Vagina (tissue), 2 donors: ENCODE measurements around the gene ANAPC7.

Source experiments
- CTCF ChIP-seq, 3 experiments: fragments of 450-650 bp in 2 of 3; fragments of 200-600 bp in 1 of 3; sonication (generic) in 1 of 3; IDR thresholded peaks; one replicate each; pipeline ENCODE4 v1.5.1; 2017 to 2019; ENCODE audit warnings: antibody characterized with exemption in 3 of 3, mild to moderate bottlenecking in 2 of 3, moderate library complexity in 2 of 3
- POLR2A ChIP-seq, 2 donors: fragments of 450-650 bp; IDR thresholded peaks; one replicate each; pipeline ENCODE4 v1.6.1; 2017; ENCODE audit warnings: antibody characterized with exemption in 2 of 2, mild to moderate bottlenecking in 2 of 2, moderate library complexity in 2 of 2

GRCh38 chr12:110421701-110422100 lies 18.2 kb upstream of the ANAPC7 start:
- TF ChIP-seq CTCF (IDR thresholded peaks at IDR 0.05) (no peak), POLR2A (IDR thresholded peaks at IDR 0.05) (no peak)
